Ishikawa (cell line): Measurements from ENCODE around the gene LSAMP.

Experiments used
- CEBPB ChIP-seq: IDR thresholded peaks from 2 replicates; pipeline ENCODE4 v1.6.1; 2012
- EP300 ChIP-seq: IDR thresholded peaks from 2 replicates; pipeline ENCODE4 v1.6.1; 2012; ENCODE audit warnings: borderline replicate concordance
- TF ChIP-seq, protein P1 (sequence below): IDR thresholded peaks from 2 replicates; pipeline ENCODE4 v1.6.1; 2012; ENCODE audit warnings: low read depth, mild to moderate bottlenecking

DNA sequence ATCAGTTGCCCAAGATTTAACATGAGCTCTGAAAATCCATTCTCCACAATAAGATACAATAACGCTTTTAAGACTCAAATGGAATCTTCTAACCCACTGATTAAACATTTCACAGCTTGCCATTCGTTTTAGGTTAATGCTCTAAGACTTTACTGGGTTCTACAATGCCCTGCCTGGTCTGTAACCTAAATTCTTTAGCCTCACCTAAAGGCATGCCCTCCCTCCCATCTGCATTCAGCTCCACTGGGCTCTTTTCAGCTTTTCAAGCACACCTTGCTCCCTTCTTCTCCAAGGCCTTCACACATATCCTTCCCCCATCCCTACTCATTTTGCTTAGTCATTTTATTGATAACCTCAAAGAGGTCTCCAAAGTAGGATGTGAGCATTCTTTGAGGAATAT, 290.9 kb downstream of the LSAMP start:
- no peak for TF ChIP-seq CEBPB
- no peak for TF ChIP-seq EP300
- TF ChIP-seq, protein P1, sequence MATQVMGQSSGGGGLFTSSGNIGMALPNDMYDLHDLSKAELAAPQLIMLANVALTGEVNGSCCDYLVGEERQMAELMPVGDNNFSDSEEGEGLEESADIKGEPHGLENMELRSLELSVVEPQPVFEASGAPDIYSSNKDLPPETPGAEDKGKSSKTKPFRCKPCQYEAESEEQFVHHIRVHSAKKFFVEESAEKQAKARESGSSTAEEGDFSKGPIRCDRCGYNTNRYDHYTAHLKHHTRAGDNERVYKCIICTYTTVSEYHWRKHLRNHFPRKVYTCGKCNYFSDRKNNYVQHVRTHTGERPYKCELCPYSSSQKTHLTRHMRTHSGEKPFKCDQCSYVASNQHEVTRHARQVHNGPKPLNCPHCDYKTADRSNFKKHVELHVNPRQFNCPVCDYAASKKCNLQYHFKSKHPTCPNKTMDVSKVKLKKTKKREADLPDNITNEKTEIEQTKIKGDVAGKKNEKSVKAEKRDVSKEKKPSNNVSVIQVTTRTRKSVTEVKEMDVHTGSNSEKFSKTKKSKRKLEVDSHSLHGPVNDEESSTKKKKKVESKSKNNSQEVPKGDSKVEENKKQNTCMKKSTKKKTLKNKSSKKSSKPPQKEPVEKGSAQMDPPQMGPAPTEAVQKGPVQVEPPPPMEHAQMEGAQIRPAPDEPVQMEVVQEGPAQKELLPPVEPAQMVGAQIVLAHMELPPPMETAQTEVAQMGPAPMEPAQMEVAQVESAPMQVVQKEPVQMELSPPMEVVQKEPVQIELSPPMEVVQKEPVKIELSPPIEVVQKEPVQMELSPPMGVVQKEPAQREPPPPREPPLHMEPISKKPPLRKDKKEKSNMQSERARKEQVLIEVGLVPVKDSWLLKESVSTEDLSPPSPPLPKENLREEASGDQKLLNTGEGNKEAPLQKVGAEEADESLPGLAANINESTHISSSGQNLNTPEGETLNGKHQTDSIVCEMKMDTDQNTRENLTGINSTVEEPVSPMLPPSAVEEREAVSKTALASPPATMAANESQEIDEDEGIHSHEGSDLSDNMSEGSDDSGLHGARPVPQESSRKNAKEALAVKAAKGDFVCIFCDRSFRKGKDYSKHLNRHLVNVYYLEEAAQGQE, result no peak
